HG03565 (cell line): Measurements from ENCODE around the gene C14orf39.
"Not testable (repeated sequence)": the region's sequence is repeated elsewhere in the genome, so short reads cannot be mapped to it uniquely, and the experiment has no call there.

ENCODE experiments used
- ATAC-seq: cut with Tn5 transposase; IDR thresholded peaks from one replicate; pipeline ENCODE4 v1.9.1; 2021; ENCODE audit warnings: mild to moderate bottlenecking, moderate library complexity; ENCODE audit not compliant: unreplicated experiment

The C14orf39 gene

DNA sequence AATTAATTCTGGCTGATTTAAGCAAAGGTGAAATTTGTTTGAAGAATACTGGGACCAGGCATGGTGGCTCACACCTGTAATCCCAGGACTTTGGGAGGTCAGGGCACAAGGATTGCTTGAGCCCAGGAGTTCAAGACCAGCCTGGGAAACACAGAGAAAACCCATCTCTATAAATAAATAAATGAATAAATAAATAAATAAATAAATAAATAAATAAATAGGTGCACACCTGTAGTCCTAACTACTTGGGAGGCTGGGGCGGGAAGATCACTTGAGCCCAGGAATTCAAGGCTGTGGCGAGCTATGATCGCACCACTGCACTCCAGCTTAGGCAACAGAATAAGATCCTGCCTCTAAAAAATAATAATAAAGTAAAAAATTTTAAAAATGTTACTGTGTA, 4.4 kb upstream of the C14orf39 start:
- no peak for ATAC-seq

DNA sequence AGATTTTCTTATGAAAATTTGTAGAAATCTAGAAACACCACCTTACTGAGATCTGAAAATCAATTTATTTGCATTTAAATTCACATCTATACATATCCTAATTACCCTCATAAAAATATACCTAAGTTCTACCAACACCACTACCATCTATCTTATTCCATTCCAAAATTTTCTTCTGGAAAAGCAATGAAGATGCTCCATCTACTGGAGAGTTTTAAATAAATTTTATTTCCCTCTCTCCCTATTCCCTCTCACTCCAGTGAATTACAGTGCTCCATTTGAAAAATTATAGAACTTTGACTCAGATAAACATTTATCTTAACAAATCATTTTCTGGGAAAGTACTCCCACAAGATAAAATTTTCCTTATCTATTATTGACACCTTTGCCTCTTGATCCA, 2.3 kb upstream of the C14orf39 start:
- ATAC-seq, result no peak

DNA sequence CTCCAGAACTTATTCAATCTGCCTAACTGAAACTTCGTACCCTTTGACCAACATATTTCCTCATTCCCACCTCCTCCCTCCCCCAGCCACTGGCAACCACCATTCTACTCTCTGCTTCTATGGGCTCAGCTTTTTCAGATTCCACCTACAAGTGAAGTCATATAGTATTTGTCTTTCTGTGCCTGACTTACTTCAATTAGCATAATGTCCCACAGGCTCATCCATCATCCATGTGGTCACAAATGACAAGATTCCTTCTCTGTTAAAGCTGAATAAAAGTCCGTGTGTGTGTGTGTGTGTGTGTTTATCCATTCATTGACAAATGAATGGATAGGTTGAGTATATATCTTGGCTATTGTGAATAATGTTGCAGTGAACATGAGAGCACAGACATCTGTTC, 1.3 kb upstream of the C14orf39 start:
- ATAC-seq, result no peak

DNA sequence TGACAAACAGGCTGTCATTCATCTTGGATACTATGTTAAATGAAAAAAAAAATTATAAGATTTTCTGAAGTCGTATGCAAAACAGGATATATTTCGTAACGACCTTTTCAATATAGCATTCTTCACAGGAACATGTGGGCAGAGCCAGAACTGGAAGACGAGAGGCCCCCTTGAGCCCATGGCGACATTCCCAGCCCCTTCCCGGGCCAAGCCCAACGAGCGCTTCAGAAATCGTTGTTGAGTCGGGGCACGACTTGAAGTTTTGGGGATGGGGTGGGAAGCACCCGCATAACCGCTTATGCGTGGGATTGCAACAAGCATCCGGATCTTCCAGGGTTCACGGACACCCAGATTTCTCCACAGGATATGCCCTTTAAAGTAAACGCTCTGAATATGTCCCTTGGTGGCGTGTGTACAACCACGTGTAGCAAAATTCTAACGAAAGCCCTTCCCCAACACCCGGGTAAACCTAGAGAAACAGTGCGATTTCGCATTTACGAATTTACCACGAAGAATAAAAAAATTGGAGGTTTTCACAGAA, 736 bp downstream of the C14orf39 start:
- no peak for ATAC-seq

DNA sequence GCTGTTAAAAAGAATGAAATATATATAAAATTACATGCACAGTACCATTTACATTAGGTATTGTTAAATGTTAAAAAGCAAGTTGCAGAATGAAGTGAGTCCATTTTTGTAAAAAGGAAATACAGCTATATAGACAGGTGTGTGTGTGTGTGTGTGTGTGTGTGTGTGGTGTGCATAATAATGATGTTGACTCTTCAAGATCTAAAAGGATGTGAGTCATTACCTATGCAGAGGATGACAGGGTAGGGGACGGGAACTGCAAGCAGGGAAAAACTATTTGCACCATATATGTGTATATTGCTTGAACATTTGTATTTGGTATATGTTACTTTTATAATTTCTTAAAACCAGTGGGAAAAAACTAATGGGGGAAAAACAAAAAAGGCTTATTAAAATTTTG, 3.1 kb downstream of the C14orf39 start:
- ATAC-seq, result no peak

GRCh38 chr14:60480248-60480647, 5.6 kb downstream of the C14orf39 start:
- not testable (repeated sequence) for ATAC-seq

DNA sequence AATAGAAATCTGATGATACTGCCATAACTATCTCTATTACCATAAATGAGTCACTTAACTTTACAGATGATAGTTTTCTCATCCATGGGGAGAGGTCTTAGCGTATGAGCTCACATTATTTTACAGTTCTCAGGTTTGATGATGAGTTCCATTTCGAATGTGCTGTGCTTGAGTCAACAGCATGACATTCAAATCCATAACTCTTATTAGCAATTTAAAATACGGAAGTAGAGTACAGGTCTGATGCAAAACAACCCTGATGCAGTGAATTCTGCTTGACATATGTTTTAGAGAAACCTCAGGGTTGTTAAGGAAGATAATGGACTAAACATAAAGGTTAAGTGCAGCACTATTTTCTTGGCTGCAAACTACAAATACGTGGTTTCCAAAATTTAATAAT, 30.0 kb downstream of the C14orf39 start:
- no peak for ATAC-seq

GRCh38 chr14:60430276-60430675, 55.6 kb downstream of the C14orf39 start:
- no peak for ATAC-seq

- ATAC-seq, result no peak
These were observed 65.8 kb downstream of the C14orf39 start for GRCh38 chr14:60420050-60420449.

- not testable (repeated sequence) for ATAC-seq
These were observed 88.3 kb downstream of the C14orf39 start for GRCh38 chr14:60397550-60397949.

- ATAC-seq, result no peak
These were observed 89.0 kb downstream of the C14orf39 start for GRCh38 chr14:60396718-60397343.
